Astrocyte (in vitro differentiated cells and primary cell): ENCODE results near the gene MBNL3. TPM values are rescaled to one million over a fixed set of nuclear protein-coding genes. Genes with fewer than 3 reads are reported as not detected.

ENCODE experiments used
- DNase-seq: peaks from one replicate; pipeline ENCODE4 v3.0.0-alpha.2; 2010; ENCODE audit warnings: low read depth
- FAIRE-seq: peaks from 2 replicates; lab custom pipeline; 2011; peaks lifted over from hg19 to GRCh38; lab: Jason Lieb, UNC
- H2AFZ ChIP-seq: 2 replicates; pipeline ENCODE4 v1.6.0; 2012; ENCODE audit warnings: low read depth, low read length, inconsistent platforms
- H3K27ac ChIP-seq: 2 replicates; pipeline ENCODE4 v1.5.1; 2011; ENCODE audit warnings: low read depth, low read length, inconsistent platforms
- H3K27me3 ChIP-seq: 2 replicates; pipeline ENCODE4 v1.6.0; 2011; ENCODE audit warnings: low read length, inconsistent platforms; ENCODE audit not compliant: insufficient read depth
- H3K36me3 ChIP-seq: 2 replicates; pipeline ENCODE4 v1.5.1; 2011; ENCODE audit warnings: low read length, inconsistent platforms; ENCODE audit not compliant: insufficient read depth
- H3K4me1 ChIP-seq: 2 replicates; pipeline ENCODE4 v1.5.1; 2011; ENCODE audit warnings: low read length, inconsistent platforms; ENCODE audit not compliant: insufficient read depth
- H3K4me2 ChIP-seq: 2 replicates; pipeline ENCODE4 v1.6.0; 2012; ENCODE audit warnings: low read length, inconsistent platforms
- H3K4me3 ChIP-seq: 2 replicates; pipeline ENCODE4 v1.5.1; 2011; ENCODE audit warnings: low read depth, mild to moderate bottlenecking, low read length, inconsistent platforms; ENCODE audit not compliant: insufficient read depth
- H3K79me2 ChIP-seq: 2 replicates; pipeline ENCODE4 v1.6.0; 2012; ENCODE audit warnings: mild to moderate bottlenecking, low read length, inconsistent platforms; ENCODE audit not compliant: insufficient read depth
- H3K9ac ChIP-seq: 2 replicates; pipeline ENCODE4 v1.6.0; 2012; ENCODE audit warnings: mild to moderate bottlenecking, low read length, inconsistent platforms
- H3K9me3 ChIP-seq: 2 replicates; pipeline ENCODE4 v1.5.1; 2012; ENCODE audit warnings: low read depth, mild to moderate bottlenecking, low read length, inconsistent platforms; ENCODE audit not compliant: insufficient read depth
- H4K20me1 ChIP-seq: 2 replicates; pipeline ENCODE4 v1.6.0; 2012; ENCODE audit warnings: low read length, inconsistent platforms; ENCODE audit not compliant: insufficient read depth
- H3K27ac Mint-ChIP-seq: one replicate; pipeline ENCODE4 v1.8.0; 2021; ENCODE audit warnings: mild to moderate bottlenecking, mixed read lengths; ENCODE audit not compliant: unreplicated experiment
- H3K27me3 Mint-ChIP-seq: one replicate; pipeline ENCODE4 v1.8.0; 2021; ENCODE audit warnings: low read depth, mixed read lengths; ENCODE audit not compliant: unreplicated experiment
- H3K36me3 Mint-ChIP-seq: one replicate; pipeline ENCODE4 v1.8.0; 2021; ENCODE audit warnings: low read depth, mixed read lengths; ENCODE audit not compliant: unreplicated experiment
- H3K4me1 Mint-ChIP-seq: one replicate; pipeline ENCODE4 v1.8.0; 2021; ENCODE audit warnings: low read depth, mixed read lengths; ENCODE audit not compliant: unreplicated experiment
- H3K4me3 Mint-ChIP-seq: one replicate; pipeline ENCODE4 v1.8.0; 2021; ENCODE audit warnings: mild to moderate bottlenecking, moderate library complexity, mixed read lengths; ENCODE audit not compliant: unreplicated experiment
- H3K9me3 Mint-ChIP-seq: one replicate; pipeline ENCODE4 v1.8.0; 2021; ENCODE audit warnings: mild to moderate bottlenecking, mixed read lengths; ENCODE audit not compliant: unreplicated experiment
- CTCF ChIP-seq: IDR thresholded peaks from 2 replicates; pipeline ENCODE4 v1.5.1; 2011; ENCODE audit warnings: low read depth, mild to moderate bottlenecking, inconsistent platforms, low read length, moderate library complexity; ENCODE audit not compliant: insufficient read depth
- EZH2 ChIP-seq: IDR thresholded peaks from 2 replicates; pipeline ENCODE4 v1.6.1; 2012; ENCODE audit warnings: mild to moderate bottlenecking, low read length, inconsistent platforms; ENCODE audit not compliant: insufficient read depth
- total RNA-seq: library from RNA; stranded (reverse); gene quantifications from 2 replicates; pipeline ENCODE4 v1.2.1, GENCODE V29; 2021

MBNL3 gene
- total RNA-seq, 1 donor from 2014 or later = 4.1 TPM

- Histone ChIP-seq H3K27ac (no peak overlapping the region), H3K9me3 (no peaks in the 10 kb centered on the region), H3K4me2 (no peak overlapping the region), H3K79me2 (no peaks in the 10 kb centered on the region), H3K36me3 (no peaks in the 10 kb centered on the region), H2AFZ (no peak overlapping the region), H3K9ac (no peak overlapping the region), H4K20me1 (no peaks in the 10 kb centered on the region), H3K4me1 (no peaks in the 10 kb centered on the region), H3K4me3 (no peak overlapping the region), H3K27me3 (no peaks in the 10 kb centered on the region)
- Mint-ChIP-seq H3K36me3 (no peaks in the 10 kb centered on the region), H3K4me3 (no peak overlapping the region), H3K4me1 (peaks cover 9% of the 10 kb centered on the region), H3K27me3 (no peaks in the 10 kb centered on the region), H3K9me3 (no peaks in the 10 kb centered on the region), H3K27ac (no peak overlapping the region)
- no peak for FAIRE-seq
- DNase-seq = no peak
- TF ChIP-seq EZH2 (no peak), CTCF (no peak)
These were observed 59.9 kb downstream of the MBNL3 start for GRCh38 chrX:132428896-132429295.

GRCh38 chrX:132426695-132427281 is 62.0 kb downstream of the MBNL3 start:
- H3K4me1 ChIP-seq = no peaks in the 10 kb centered on the region
- Mint-ChIP-seq H3K9me3 (no peaks in the 10 kb centered on the region), H3K4me1 (peaks cover 7% of the 10 kb centered on the region), H3K36me3 (no peaks in the 10 kb centered on the region), H3K27ac (no peak overlapping the region), H3K4me3 (no peak overlapping the region), H3K27me3 (no peaks in the 10 kb centered on the region)
- DNase-seq (peak; percentile 43), FAIRE-seq (no peak)
- H3K27ac ChIP-seq = no peak overlapping the region
- H3K36me3 ChIP-seq = no peaks in the 10 kb centered on the region
- no peak overlapping the region for H3K4me3 ChIP-seq
- H3K79me2 ChIP-seq = no peaks in the 10 kb centered on the region
- no peak overlapping the region for H3K4me2 ChIP-seq
- no peaks in the 10 kb centered on the region for H3K9me3 ChIP-seq
- no peaks in the 10 kb centered on the region for H4K20me1 ChIP-seq
- no peak overlapping the region for H2AFZ ChIP-seq
- H3K27me3 ChIP-seq = no peaks in the 10 kb centered on the region
- no peak overlapping the region for H3K9ac ChIP-seq
- no peak for TF ChIP-seq EZH2
- TF ChIP-seq CTCF = no peak

GRCh38 chrX:132425744-132426318 is 63.0 kb downstream of the MBNL3 start:
- H2AFZ ChIP-seq = no peak overlapping the region
- Mint-ChIP-seq H3K27me3 (no peaks in the 10 kb centered on the region), H3K27ac (no peak overlapping the region), H3K4me1 (peaks cover 7% of the 10 kb centered on the region), H3K4me3 (no peak overlapping the region), H3K9me3 (no peaks in the 10 kb centered on the region), H3K36me3 (no peaks in the 10 kb centered on the region)
- H3K27me3 ChIP-seq = no peaks in the 10 kb centered on the region
- no peak overlapping the region for H3K27ac ChIP-seq
- H4K20me1 ChIP-seq = no peaks in the 10 kb centered on the region
- DNase-seq (no peak), FAIRE-seq (peak; percentile 91)
- H3K9me3 ChIP-seq = no peaks in the 10 kb centered on the region
- H3K9ac ChIP-seq = no peak overlapping the region
- H3K79me2 ChIP-seq = no peaks in the 10 kb centered on the region
- TF ChIP-seq CTCF = no peak
- TF ChIP-seq EZH2 = no peak
- H3K4me2 ChIP-seq = no peak overlapping the region
- H3K4me1 ChIP-seq = no peaks in the 10 kb centered on the region
- no peak overlapping the region for H3K4me3 ChIP-seq
- no peaks in the 10 kb centered on the region for H3K36me3 ChIP-seq
